ENCODE measurements around the gene KANSL1.

Gene KANSL1

DNA sequence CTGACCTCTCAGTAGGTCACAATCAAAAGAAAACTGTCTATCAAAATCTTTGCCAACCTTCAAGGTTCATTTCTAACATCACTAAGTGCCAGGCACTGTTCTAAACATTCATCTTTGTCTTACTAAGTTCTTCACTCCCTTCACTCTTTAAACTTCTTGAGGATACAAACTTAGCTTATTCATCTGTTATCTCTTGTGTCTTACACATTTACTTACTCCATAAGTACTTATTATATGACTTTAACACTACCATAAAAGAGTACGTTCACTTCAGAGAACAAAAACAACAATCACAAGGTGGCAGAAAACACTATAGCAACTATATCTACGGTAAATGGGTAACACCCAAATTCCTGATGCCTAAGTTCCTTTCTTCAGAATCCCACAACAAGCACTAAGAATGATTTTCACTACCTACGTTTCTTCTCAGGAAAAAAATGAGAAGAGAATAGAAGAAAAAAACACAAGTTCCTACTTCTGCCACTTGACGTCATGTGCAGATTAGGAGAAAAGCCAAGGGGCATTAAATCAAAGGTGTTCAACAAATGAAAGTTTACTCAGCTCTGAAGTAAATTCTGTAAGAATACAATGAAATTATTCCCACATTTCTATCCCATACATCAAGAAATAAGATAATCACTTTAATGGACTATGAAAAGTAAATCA lies 29.2 kb downstream of the KANSL1 start:
- no peak for ATAC-seq
- no peak for TF ChIP-seq CSDC2 (CRISPR knock-in tag; IDR thresholded peaks at IDR 0.05)
- TF ChIP-seq ZNF565 (CRISPR knock-in tag; conservative IDR thresholded peaks at IDR 0.05; ENCODE audit: low read depth): no peak
- no peak for TF ChIP-seq SNAI2 (CRISPR knock-in tag; IDR thresholded peaks at IDR 0.05)

DNA sequence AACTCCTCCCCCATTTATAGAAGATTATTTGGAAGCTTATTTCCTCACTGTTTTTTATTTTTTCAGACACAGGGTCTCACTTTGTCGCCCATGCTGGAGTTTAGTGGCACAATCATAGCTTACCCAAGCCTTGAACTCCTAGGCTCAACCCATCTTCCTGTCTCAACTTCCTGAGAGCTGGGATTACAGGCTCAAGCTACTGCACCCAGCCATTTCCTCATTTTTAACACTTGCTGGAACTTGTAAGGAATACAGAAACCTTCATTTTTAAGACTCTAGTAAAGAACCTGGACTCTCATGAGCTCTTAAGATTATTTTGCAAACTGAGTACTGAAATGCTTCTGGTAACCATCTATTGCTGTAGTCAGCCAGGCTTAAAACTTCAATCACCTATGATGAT lies 29.9 kb downstream of the KANSL1 start:
- no peak for ATAC-seq
- TF ChIP-seq ESRRG (CRISPR knock-in tag; IDR thresholded peaks at IDR 0.05) (no peak), PPARA (CRISPR knock-in tag; IDR thresholded peaks at IDR 0.05; ENCODE audit: borderline replicate concordance) (no peak)

DNA sequence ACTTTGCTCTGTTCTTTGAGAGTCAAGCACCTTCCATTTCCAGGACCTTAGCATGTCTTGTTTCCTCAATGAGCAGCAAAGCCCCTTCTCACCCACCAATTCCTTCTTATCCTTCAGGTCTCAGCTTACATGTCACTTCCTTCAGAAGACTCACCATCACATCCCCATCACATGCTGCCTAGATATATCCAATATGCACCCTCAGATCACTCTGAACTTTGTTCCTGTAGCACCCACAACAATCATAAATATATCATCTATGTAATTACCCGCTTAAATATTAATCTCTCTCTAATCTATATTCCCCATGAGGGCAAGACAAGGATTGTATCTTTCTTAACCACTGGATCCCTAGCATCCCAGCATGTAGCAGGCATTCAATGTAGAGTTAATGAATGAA lies 30.4 kb downstream of the KANSL1 start:
- TF ChIP-seq, protein P1, sequence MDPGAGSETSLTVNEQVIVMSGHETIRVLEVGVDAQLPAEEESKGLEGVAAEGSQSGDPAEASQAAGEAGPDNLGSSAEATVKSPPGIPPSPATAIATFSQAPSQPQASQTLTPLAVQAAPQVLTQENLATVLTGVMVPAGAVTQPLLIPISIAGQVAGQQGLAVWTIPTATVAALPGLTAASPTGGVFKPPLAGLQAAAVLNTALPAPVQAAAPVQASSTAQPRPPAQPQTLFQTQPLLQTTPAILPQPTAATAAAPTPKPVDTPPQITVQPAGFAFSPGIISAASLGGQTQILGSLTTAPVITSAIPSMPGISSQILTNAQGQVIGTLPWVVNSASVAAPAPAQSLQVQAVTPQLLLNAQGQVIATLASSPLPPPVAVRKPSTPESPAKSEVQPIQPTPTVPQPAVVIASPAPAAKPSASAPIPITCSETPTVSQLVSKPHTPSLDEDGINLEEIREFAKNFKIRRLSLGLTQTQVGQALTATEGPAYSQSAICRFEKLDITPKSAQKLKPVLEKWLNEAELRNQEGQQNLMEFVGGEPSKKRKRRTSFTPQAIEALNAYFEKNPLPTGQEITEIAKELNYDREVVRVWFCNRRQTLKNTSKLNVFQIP (CRISPR knock-in tag; IDR thresholded peaks at IDR 0.05; ENCODE audit: borderline replicate concordance, low read depth): no peak
- TF ChIP-seq, protein P2, sequence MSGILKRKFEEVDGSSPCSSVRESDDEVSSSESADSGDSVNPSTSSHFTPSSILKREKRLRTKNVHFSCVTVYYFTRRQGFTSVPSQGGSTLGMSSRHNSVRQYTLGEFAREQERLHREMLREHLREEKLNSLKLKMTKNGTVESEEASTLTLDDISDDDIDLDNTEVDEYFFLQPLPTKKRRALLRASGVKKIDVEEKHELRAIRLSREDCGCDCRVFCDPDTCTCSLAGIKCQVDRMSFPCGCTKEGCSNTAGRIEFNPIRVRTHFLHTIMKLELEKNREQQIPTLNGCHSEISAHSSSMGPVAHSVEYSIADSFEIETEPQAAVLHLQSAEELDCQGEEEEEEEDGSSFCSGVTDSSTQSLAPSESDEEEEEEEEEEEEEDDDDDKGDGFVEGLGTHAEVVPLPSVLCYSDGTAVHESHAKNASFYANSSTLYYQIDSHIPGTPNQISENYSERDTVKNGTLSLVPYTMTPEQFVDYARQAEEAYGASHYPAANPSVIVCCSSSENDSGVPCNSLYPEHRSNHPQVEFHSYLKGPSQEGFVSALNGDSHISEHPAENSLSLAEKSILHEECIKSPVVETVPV (CRISPR knock-in tag; IDR thresholded peaks at IDR 0.05): no peak
- TF ChIP-seq TOX (CRISPR knock-in tag; IDR thresholded peaks at IDR 0.05; ENCODE audit: borderline replicate concordance) (no peak), ZNF70 (CRISPR knock-in tag; IDR thresholded peaks at IDR 0.05) (no peak), ISL1 (CRISPR knock-in tag; IDR thresholded peaks at IDR 0.05) (no peak), ESRRG (CRISPR knock-in tag; IDR thresholded peaks at IDR 0.05) (no peak), ZNF565 (CRISPR knock-in tag; conservative IDR thresholded peaks at IDR 0.05; ENCODE audit: low read depth) (no peak), PPARA (CRISPR knock-in tag; IDR thresholded peaks at IDR 0.05; ENCODE audit: borderline replicate concordance) (no peak), ZNF8 (CRISPR knock-in tag; IDR thresholded peaks at IDR 0.05) (no peak), SNAI2 (CRISPR knock-in tag; IDR thresholded peaks at IDR 0.05) (no peak), ZFP3 (CRISPR knock-in tag; IDR thresholded peaks at IDR 0.05) (no peak)
- TF ChIP-seq, protein P3, sequence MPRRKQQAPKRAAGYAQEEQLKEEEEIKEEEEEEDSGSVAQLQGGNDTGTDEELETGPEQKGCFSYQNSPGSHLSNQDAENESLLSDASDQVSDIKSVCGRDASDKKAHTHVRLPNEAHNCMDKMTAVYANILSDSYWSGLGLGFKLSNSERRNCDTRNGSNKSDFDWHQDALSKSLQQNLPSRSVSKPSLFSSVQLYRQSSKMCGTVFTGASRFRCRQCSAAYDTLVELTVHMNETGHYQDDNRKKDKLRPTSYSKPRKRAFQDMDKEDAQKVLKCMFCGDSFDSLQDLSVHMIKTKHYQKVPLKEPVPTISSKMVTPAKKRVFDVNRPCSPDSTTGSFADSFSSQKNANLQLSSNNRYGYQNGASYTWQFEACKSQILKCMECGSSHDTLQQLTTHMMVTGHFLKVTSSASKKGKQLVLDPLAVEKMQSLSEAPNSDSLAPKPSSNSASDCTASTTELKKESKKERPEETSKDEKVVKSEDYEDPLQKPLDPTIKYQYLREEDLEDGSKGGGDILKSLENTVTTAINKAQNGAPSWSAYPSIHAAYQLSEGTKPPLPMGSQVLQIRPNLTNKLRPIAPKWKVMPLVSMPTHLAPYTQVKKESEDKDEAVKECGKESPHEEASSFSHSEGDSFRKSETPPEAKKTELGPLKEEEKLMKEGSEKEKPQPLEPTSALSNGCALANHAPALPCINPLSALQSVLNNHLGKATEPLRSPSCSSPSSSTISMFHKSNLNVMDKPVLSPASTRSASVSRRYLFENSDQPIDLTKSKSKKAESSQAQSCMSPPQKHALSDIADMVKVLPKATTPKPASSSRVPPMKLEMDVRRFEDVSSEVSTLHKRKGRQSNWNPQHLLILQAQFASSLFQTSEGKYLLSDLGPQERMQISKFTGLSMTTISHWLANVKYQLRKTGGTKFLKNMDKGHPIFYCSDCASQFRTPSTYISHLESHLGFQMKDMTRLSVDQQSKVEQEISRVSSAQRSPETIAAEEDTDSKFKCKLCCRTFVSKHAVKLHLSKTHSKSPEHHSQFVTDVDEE (CRISPR knock-in tag; IDR thresholded peaks at IDR 0.05): no peak
- TF ChIP-seq, protein P4, sequence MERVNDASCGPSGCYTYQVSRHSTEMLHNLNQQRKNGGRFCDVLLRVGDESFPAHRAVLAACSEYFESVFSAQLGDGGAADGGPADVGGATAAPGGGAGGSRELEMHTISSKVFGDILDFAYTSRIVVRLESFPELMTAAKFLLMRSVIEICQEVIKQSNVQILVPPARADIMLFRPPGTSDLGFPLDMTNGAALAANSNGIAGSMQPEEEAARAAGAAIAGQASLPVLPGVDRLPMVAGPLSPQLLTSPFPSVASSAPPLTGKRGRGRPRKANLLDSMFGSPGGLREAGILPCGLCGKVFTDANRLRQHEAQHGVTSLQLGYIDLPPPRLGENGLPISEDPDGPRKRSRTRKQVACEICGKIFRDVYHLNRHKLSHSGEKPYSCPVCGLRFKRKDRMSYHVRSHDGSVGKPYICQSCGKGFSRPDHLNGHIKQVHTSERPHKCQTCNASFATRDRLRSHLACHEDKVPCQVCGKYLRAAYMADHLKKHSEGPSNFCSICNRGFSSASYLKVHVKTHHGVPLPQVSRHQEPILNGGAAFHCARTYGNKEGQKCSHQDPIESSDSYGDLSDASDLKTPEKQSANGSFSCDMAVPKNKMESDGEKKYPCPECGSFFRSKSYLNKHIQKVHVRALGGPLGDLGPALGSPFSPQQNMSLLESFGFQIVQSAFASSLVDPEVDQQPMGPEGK (CRISPR knock-in tag; IDR thresholded peaks at IDR 0.05; ENCODE audit: borderline replicate concordance): no peak
- ATAC-seq: no peak

DNA sequence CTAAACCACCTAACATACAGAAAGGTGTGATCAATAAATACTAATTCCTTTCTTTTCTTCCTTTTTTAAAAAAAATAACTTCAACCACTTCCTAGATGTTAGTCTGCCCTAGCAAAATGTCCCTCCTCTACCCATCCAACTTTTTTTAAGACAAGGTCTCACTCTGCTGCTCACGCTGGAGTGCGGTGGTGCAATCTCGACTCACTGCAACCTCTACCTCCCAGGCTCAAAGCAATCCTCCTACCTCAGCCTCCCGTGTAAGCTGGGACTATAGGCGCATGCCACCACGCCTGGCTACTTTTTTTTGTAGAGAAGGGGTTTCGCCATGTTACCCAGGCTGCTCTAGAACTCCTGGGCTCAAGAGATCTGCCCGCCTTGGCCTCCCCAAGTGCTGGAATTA lies 33.1 kb downstream of the KANSL1 start:
- ATAC-seq: no peak
- TF ChIP-seq TCF4 (CRISPR knock-in tag; IDR thresholded peaks at IDR 0.05; ENCODE audit: borderline replicate concordance) (no peak), ARNTL (CRISPR knock-in tag; IDR thresholded peaks at IDR 0.05; ENCODE audit: borderline replicate concordance, low read depth) (no peak), GLIS3 (CRISPR knock-in tag; IDR thresholded peaks at IDR 0.05) (no peak), OSR1 (CRISPR knock-in tag; IDR thresholded peaks at IDR 0.05) (no peak), ESRRG (CRISPR knock-in tag; IDR thresholded peaks at IDR 0.05) (no peak), SNAI2 (CRISPR knock-in tag; IDR thresholded peaks at IDR 0.05) (no peak), PPARA (CRISPR knock-in tag; IDR thresholded peaks at IDR 0.05; ENCODE audit: borderline replicate concordance) (no peak)
- TF ChIP-seq, protein P5, sequence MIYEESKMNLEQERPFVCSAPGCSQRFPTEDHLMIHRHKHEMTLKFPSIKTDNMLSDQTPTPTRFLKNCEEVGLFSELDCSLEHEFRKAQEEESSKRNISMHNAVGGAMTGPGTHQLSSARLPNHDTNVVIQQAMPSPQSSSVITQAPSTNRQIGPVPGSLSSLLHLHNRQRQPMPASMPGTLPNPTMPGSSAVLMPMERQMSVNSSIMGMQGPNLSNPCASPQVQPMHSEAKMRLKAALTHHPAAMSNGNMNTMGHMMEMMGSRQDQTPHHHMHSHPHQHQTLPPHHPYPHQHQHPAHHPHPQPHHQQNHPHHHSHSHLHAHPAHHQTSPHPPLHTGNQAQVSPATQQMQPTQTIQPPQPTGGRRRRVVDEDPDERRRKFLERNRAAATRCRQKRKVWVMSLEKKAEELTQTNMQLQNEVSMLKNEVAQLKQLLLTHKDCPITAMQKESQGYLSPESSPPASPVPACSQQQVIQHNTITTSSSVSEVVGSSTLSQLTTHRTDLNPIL (CRISPR knock-in tag; IDR thresholded peaks at IDR 0.05; ENCODE audit: low read depth): no peak
